ENCODE results near the gene LNX1.

Gene LNX1

GRCh38 chr4:53576676-53577372 lies 14.5 kb downstream of the LNX1 start:
- no peak for DNase-seq
- intact Hi-C loops (cut with DNase I): no loop called here

- DNase-seq: no peak
- intact Hi-C loops (cut with DNase I): no loop called here
Observed at GRCh38 chr4:53576071-53576617, 15.1 kb downstream of the LNX1 start.

- intact Hi-C loops (cut with DNase I): no loop called here
- no peak for DNase-seq
Observed at GRCh38 chr4:53575552-53575951, 15.7 kb downstream of the LNX1 start.

GRCh38 chr4:53574528-53574927 lies 16.8 kb downstream of the LNX1 start:
- DNase-seq: no peak
- intact Hi-C loops (cut with DNase I): no loop called here

- intact Hi-C loops (cut with DNase I): no loop called here
- DNase-seq: no peak
Observed at GRCh38 chr4:53573696-53574095, 17.6 kb downstream of the LNX1 start.

GRCh38 chr4:53572600-53572994 lies 18.7 kb downstream of the LNX1 start:
- intact Hi-C loops (cut with DNase I): no loop called here
- no peak for DNase-seq

GRCh38 chr4:53571936-53572599 lies 19.2 kb downstream of the LNX1 start:
- peak in 1 of 42 donors; percentile 6 for DNase-seq
- intact Hi-C loops (cut with DNase I): no loop called here

GRCh38 chr4:53563824-53564223 lies 27.5 kb downstream of the LNX1 start:
- peak; percentile 24 to 93 (median 72) for DNase-seq
- intact Hi-C loops (cut with DNase I): no loop called here

- intact Hi-C loops (cut with DNase I): no loop called here
Observed at GRCh38 chr4:53562409-53562808, 28.9 kb downstream of the LNX1 start.

GRCh38 chr4:53559021-53559620 lies 32.2 kb downstream of the LNX1 start:
- peak in 1 of 42 donors; percentile 4 for DNase-seq
- intact Hi-C loops (cut with DNase I): no loop called here

More at GRCh38 chr4:53562409-53562808, 28.9 kb downstream of the LNX1 start:
- DNase-seq: no peak

GRCh38 chr4:53558065-53558801 lies 33.1 kb downstream of the LNX1 start:
- intact Hi-C loops (cut with DNase I): no loop called here
- peak; percentile 48 to 95 (median 79) for DNase-seq

GRCh38 chr4:53557669-53558064 lies 33.6 kb downstream of the LNX1 start:
- intact Hi-C loops (cut with DNase I): no loop called here
- DNase-seq: peak in 4 of 42 donors; percentile 13 to 33 (median 21)

GRCh38 chr4:53556651-53557050 lies 34.6 kb downstream of the LNX1 start:
- intact Hi-C loops (cut with DNase I): no loop called here
- DNase-seq: no peak

- intact Hi-C loops (cut with DNase I): no loop called here
- no peak for DNase-seq
Observed at GRCh38 chr4:53553486-53554210, 37.6 kb downstream of the LNX1 start.

- intact Hi-C loops (cut with DNase I): no loop called here
- DNase-seq: no peak
Observed at GRCh38 chr4:53552711-53553110, 38.6 kb downstream of the LNX1 start.

- intact Hi-C loops (cut with DNase I): no loop called here
- peak in 1 of 42 donors; percentile 30 for DNase-seq
Observed at GRCh38 chr4:53551958-53552357, 39.3 kb downstream of the LNX1 start.

- intact Hi-C loops (cut with DNase I): no loop called here
- peak in 1 of 42 donors; percentile 32 for DNase-seq
Observed at GRCh38 chr4:53551281-53551864, 39.9 kb downstream of the LNX1 start.

- intact Hi-C loops (cut with DNase I): no loop called here
- peak in 1 of 42 donors; percentile 5 for DNase-seq
Observed at GRCh38 chr4:53548662-53549061, 42.6 kb downstream of the LNX1 start.

All from head of caudate nucleus (tissue), 42 donors.